ENCODE results near the gene C2orf81. TPM values are rescaled to one million over a fixed set of nuclear protein-coding genes. Genes with fewer than 3 reads are reported as not detected.

The C2orf81 gene
- polyA plus RNA-seq, 1 of the 3 experiments (the other 2 are of a cell fraction), result 2.5 TPM

GRCh38 chr2:74390606-74391005 is 30.8 kb downstream of the C2orf81 start:
- peaks cover 59% of the 10 kb centered on the region for H3K79me2 ChIP-seq (ENCODE audit: insufficient read depth)
- H3F3A ChIP-seq (replicated peaks; ENCODE audit: insufficient read depth), result no peaks in the 10 kb centered on the region
- TF ChIP-seq RCOR1 (IDR thresholded peaks at IDR 0.05; ENCODE audit: low read length) (no peak), NFIC (IDR thresholded peaks at IDR 0.05; ENCODE audit: borderline replicate concordance) (no peak), CHD2 (IDR thresholded peaks at IDR 0.05; ENCODE audit: low read length, partially characterized antibody) (no peak), EP300 (IDR thresholded peaks at IDR 0.05; ENCODE audit: borderline replicate concordance in 1 of 2, low read depth in 1 of 2, low read length in 1 of 2) (no peak), SMC3 (IDR thresholded peaks at IDR 0.05; ENCODE audit: low read depth, low read length) (no peak), POLR2AphosphoS5 (IDR thresholded peaks at IDR 0.05; ENCODE audit: low read depth, low read length) (no peak), IRF3 (IDR thresholded peaks at IDR 0.05; ENCODE audit: low read depth, low read length) (no peak), MXI1 (IDR thresholded peaks at IDR 0.05; ENCODE audit: low read depth, low read length) (no peak), EZH2phosphoT487 (IDR thresholded peaks at IDR 0.05; ENCODE audit: borderline replicate concordance, low read depth) (no peak), TEAD4 (IDR thresholded peaks at IDR 0.05; ENCODE audit: borderline replicate concordance, insufficient read depth) (no peak), ZBTB33 (IDR thresholded peaks at IDR 0.05; ENCODE audit: borderline replicate concordance, low read depth) (no peak), YY1 (IDR thresholded peaks at IDR 0.05; ENCODE audit: low read depth) (no peak), FOSL2 (IDR thresholded peaks at IDR 0.05; ENCODE audit: borderline replicate concordance, low read depth) (no peak)
- TF ChIP-seq, protein P1, sequence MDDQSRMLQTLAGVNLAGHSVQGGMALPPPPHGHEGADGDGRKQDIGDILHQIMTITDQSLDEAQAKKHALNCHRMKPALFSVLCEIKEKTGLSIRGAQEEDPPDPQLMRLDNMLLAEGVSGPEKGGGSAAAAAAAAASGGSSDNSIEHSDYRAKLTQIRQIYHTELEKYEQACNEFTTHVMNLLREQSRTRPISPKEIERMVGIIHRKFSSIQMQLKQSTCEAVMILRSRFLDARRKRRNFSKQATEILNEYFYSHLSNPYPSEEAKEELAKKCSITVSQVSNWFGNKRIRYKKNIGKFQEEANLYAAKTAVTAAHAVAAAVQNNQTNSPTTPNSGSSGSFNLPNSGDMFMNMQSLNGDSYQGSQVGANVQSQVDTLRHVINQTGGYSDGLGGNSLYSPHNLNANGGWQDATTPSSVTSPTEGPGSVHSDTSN (IDR thresholded peaks at IDR 0.05), result no peak
- H4K20me1 ChIP-seq (ENCODE audit: insufficient read depth), result peaks cover 40% of the 10 kb centered on the region
- POLR2A ChIA-PET, result interaction anchor here (0.7 to 1.8 kb wide), 5 partner anchors 9 to 192 kb away, joined by 3 to 11 read pairs (median 7); partner anchors contain the start of genes C2orf81 and WDR54
- peak overlapping the region; percentile 91 for H3K4me2 ChIP-seq
- H3K36me3 ChIP-seq (replicated peaks in 1 of 2; ENCODE audit: control insufficient read depth in 1 of 2, insufficient read depth in 2 of 2, low read length in 1 of 2), result peaks cover 2 to 5% of the 10 kb centered on the region in 2 experiments
- CTCF ChIA-PET, result interaction anchor here (0.7 to 5.0 kb wide), 14 partner anchors 8 to 141 kb away, joined by 3 to 52 read pairs (median 8); partner anchors contain the start of genes C2orf81, CCDC142, TTC31 and WDR54
- no peaks in the 10 kb centered on the region for H3K9me3 ChIP-seq
- no peaks in the 10 kb centered on the region for H3K27me3 ChIP-seq (ENCODE audit: insufficient read depth)
- no peak overlapping the region for H3K27ac ChIP-seq (ENCODE audit: low read depth in 2 of 2, low read length in 1 of 2)
- peaks cover 9 to 20% of the 10 kb centered on the region in 2 experiments; a peak in 3 of 4 replicates for H3K4me1 ChIP-seq (ENCODE audit: control insufficient read depth in 1 of 2, insufficient read depth in 2 of 2, low read depth in 1 of 2, low read length in 1 of 2)
- H3K9ac ChIP-seq, result peak overlapping the region; percentile 86
- H2AFZ ChIP-seq (ENCODE audit: low read depth), result no peak overlapping the region
- H3K4me3 ChIP-seq (ENCODE audit: low read depth in 2 of 2, low read length in 1 of 2), result peak overlapping the region; percentile 84 to 94
- DNase-seq, result no peak
- no peaks in the 10 kb centered on the region for H3K9me2 ChIP-seq
- 76% methylated on average over 5 of the region's 5 CpGs for WGBS (ENCODE audit: low lambda C conversion rate)
